Measurements from ENCODE around the gene CAMLG. TPM values are rescaled to one million over a fixed set of nuclear protein-coding genes. Genes with fewer than 3 reads are reported as not detected.
A peak's percentile ranks its signal among the peaks of the same experiment; 100 is the strongest.

CAMLG gene
- total and polyA plus RNA-seq, 9 of the 15 experiments (the other 6 are each of a cell fraction or from before 2014, with no cell fraction given), result 11.3 to 22.0 (median 16.3) TPM

- no peak for TF ChIP-seq PYGO2 (tag; IDR thresholded peaks at IDR 0.05)
- peak; percentile 39; the same call in 1 of the 2 replicates for TF ChIP-seq E2F5 (CRISPR knock-in tag; IDR thresholded peaks at IDR 0.05)
- no peak for TF ChIP-seq PHB (CRISPR knock-in tag; IDR thresholded peaks at IDR 0.05)
- TF ChIP-seq ZNF316 (IDR thresholded peaks at IDR 0.05), result no peak
- TF ChIP-seq LEF1 (IDR thresholded peaks at IDR 0.05), result peak; percentile 9; the same call in 1 of the 2 replicates
- TF ChIP-seq ZNF449 (CRISPR knock-in tag; IDR thresholded peaks at IDR 0.05), result no peak
- TF ChIP-seq JUNB (CRISPR knock-in tag; conservative IDR thresholded peaks at IDR 0.05), result no peak
- TF ChIP-seq BHLHE40 (IDR thresholded peaks at IDR 0.05; ENCODE audit: low read length), result peak; percentile 79
- no peak; a peak in 1 of 4 replicates for TF ChIP-seq TEAD1 (CRISPR knock-in tag; IDR thresholded peaks at IDR 0.05)
- peak; percentile 100 for TF ChIP-seq RBFOX2 (IDR thresholded peaks at IDR 0.05; ENCODE audit: low read depth, low read length)
- TF ChIP-seq ZNF561 (CRISPR knock-in tag; conservative IDR thresholded peaks at IDR 0.05), result no peak
- no peak; the same call in 1 of the 2 replicates for TF ChIP-seq NR2C2 (CRISPR knock-in tag; IDR thresholded peaks at IDR 0.05)
- TF ChIP-seq NR2C2 (tag; IDR thresholded peaks at IDR 0.05), result peak; percentile 55
- TF ChIP-seq MEF2A (IDR thresholded peaks at IDR 0.05; ENCODE audit: control insufficient read depth, low read depth, low read length), result no peak
- TF ChIP-seq FOXO4 (CRISPR knock-in tag; IDR thresholded peaks at IDR 0.05), result no peak
- no peak for TF ChIP-seq ZBTB8A (IDR thresholded peaks at IDR 0.05; ENCODE audit: partially characterized antibody)
- TF ChIP-seq ZNF780A (CRISPR knock-in tag; IDR thresholded peaks at IDR 0.05), result no peak
- no peak; the same call in 1 of the 2 replicates for TF ChIP-seq NBN (IDR thresholded peaks at IDR 0.05; ENCODE audit: low read depth)
- peak; percentile 90 to 95 for TF ChIP-seq FOXK2 (conservative IDR thresholded peaks at IDR 0.05 in 1 of 2, IDR thresholded peaks at IDR 0.05 in 1 of 2; ENCODE audit: low read depth in 2 of 2)
- no peak for TF ChIP-seq MCM2 (IDR thresholded peaks at IDR 0.05; ENCODE audit: low read depth)
- TF ChIP-seq DDX20 (tag; IDR thresholded peaks at IDR 0.05; ENCODE audit: low read depth), result no peak
- TF ChIP-seq FOXP1 (CRISPR knock-in tag; IDR thresholded peaks at IDR 0.05), result peak; percentile 85
- no peak for TF ChIP-seq RHOXF2B (CRISPR knock-in tag; conservative IDR thresholded peaks at IDR 0.05)
- no peak for TF ChIP-seq HBP1 (CRISPR knock-in tag; IDR thresholded peaks at IDR 0.05)
- TF ChIP-seq ZNF57 (CRISPR knock-in tag; IDR thresholded peaks at IDR 0.05), result no peak
Measured at GRCh38 chr5:134758504-134759341, 20.4 kb downstream of the CAMLG start, which contains the start of gene DDX46 (continued).

Data from K562 (cell line).